ENCODE measurements around the gene RNF151. TPM values are rescaled to one million over a fixed set of nuclear protein-coding genes. Genes with fewer than 3 reads are reported as not detected.
"Not testable (repeated sequence)": the region's sequence is repeated elsewhere in the genome, so short reads cannot be mapped to it uniquely, and the experiment has no call there.

The RNF151 gene
- total and polyA plus RNA-seq, 2 of the 13 experiments (the other 11 are each of a cell fraction or from before 2014, with no cell fraction given): not detected

DNA sequence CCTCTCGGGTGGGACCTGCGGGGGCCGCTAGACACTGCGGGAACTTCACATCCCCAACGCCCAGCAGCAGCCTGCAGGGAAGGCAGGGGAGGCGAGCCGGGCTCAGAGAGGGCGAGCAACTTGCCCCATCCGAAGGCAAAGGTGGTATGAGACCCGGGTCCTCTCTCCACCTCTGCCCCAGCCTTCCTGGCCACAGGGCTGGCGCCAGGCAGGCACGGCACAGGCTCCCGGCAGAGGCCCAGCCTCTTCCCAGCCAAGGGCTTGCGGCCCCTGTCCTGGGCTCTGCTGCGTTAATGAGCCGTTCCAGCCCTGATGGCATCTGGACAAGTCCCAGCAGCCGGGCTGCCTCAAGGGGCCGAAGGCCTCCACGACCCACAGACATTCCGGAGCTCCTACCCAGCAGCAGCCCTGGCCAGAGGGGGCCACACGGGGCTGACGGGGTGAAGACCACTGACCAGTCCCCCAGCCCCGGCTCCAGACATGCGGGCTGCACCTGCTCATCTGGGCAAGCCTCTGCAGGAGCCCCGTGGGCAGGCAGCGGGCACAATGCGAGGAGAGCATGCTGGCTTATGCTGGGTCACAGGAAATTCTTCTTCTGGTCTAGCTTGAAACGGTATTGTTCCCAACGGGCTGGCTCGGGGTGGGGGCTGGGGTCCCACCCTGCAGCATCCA lies 47.2 kb upstream of the RNF151 start:
- H3K79me2 ChIP-seq (ENCODE audit: insufficient read depth, low read length): no peaks in the 10 kb centered on the region
- H4K20me1 ChIP-seq (ENCODE audit: insufficient read depth, low read length): 0 out of 2 replicates have a peak, but pooled peaks cover 2% of the 10 kb centered on the region
- DNase-seq (ENCODE audit: low spot score) (no peak), FAIRE-seq (no peak), ATAC-seq (peak; percentile 43)
- POLR2A ChIA-PET: no interaction called here
- H3K4me3 ChIP-seq (replicated peaks in 1 of 3; ENCODE audit: insufficient read depth in 1 of 3, low read depth in 2 of 3, low read length in 3 of 3): no peak overlapping the region
- no TSS peak for BruUV-seq (replicated peaks)
- no peaks in the 10 kb centered on the region for H3K9me3 ChIP-seq (ENCODE audit: low read length)
- in situ Hi-C loops (cut with HindIII; ENCODE audit: extremely low pct_ligation_motif_present, low pct_unique_long_range_greater_than_20kb) (no loop called here), intact Hi-C loops (cut with micrococcal nuclease; ENCODE audit: unreplicated experiment) (no loop called here)
- H3K9ac ChIP-seq (ENCODE audit: insufficient read depth, low read depth, low read length): no peak overlapping the region
- no peak overlapping the region for H3K4me2 ChIP-seq (ENCODE audit: low read depth, low read length)
- TF ChIP-seq ZNF768 (CRISPR knock-in tag; IDR thresholded peaks at IDR 0.05): peak; percentile 53; the same call in 1 of the 2 replicates
- TF ChIP-seq, protein P1, sequence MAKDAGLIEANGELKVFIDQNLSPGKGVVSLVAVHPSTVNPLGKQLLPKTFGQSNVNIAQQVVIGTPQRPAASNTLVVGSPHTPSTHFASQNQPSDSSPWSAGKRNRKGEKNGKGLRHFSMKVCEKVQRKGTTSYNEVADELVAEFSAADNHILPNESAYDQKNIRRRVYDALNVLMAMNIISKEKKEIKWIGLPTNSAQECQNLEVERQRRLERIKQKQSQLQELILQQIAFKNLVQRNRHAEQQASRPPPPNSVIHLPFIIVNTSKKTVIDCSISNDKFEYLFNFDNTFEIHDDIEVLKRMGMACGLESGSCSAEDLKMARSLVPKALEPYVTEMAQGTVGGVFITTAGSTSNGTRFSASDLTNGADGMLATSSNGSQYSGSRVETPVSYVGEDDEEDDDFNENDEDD (CRISPR knock-in tag; IDR thresholded peaks at IDR 0.05; ENCODE audit: borderline replicate concordance): no peak
- no peaks in the 10 kb centered on the region for H3K36me3 ChIP-seq (replicated peaks in 1 of 2; ENCODE audit: control insufficient read depth in 1 of 2, insufficient read depth in 2 of 2, low read length in 2 of 2)
- CTCF ChIA-PET (ENCODE audit: low intra/inter-chr PET ratio, low total read pairs): no interaction called here
- peaks cover 34% of the 10 kb centered on the region for H3K4me1 ChIP-seq (ENCODE audit: insufficient read depth, low read length)
- 14% methylated on average over 7 of the region's 30 CpGs for WGBS (ENCODE audit: low lambda C conversion rate)
- no peak overlapping the region for H2AFZ ChIP-seq (ENCODE audit: low read length)
- no peak overlapping the region for H3K27ac ChIP-seq (ENCODE audit: extremely low read length, insufficient read depth, low read length)
- peaks cover 30 to 80% of the 10 kb centered on the region in 2 experiments for H3K27me3 ChIP-seq (ENCODE audit: control insufficient read depth in 1 of 2, insufficient read depth in 2 of 2, low read length in 2 of 2)

DNA sequence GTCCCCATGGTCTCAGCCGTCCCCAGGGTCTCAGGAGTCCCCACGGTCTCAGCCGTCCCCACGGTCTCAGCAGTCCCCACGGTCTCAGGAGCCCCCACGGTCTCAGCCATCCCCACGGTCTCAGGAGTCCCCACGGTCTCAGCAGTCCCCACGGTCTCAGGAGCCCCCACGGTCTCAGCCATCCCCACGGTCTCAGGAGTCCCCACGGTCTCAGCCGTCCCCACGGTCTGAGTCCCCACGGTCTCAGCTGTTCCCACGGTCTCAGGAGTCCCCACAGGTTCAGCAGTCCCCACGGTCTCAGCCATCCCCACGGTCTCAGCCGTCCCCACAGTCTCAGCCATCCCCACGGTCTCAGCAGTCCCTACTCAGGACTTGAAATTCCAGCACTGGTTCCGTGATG lies 46.5 kb upstream of the RNF151 start:
- H3K9ac ChIP-seq (ENCODE audit: insufficient read depth, low read depth, low read length); POLR2A ChIA-PET; H2AFZ ChIP-seq (ENCODE audit: low read length); H4K20me1 ChIP-seq (ENCODE audit: insufficient read depth, low read length); H3K36me3 ChIP-seq (replicated peaks in 1 of 2; ENCODE audit: control insufficient read depth in 1 of 2, insufficient read depth in 2 of 2, low read length in 2 of 2); DNase-seq (ENCODE audit: low spot score); H3K4me2 ChIP-seq (ENCODE audit: low read depth, low read length); CTCF ChIA-PET (ENCODE audit: low intra/inter-chr PET ratio, low total read pairs); H3K9me3 ChIP-seq (ENCODE audit: low read length); H3K4me3 ChIP-seq (replicated peaks in 1 of 3; ENCODE audit: insufficient read depth in 1 of 3, low read depth in 2 of 3, low read length in 3 of 3); ATAC-seq; FAIRE-seq; BruUV-seq (replicated peaks); intact Hi-C loops (cut with micrococcal nuclease; ENCODE audit: unreplicated experiment); H3K27ac ChIP-seq (ENCODE audit: extremely low read length, insufficient read depth, low read length); H3K79me2 ChIP-seq (ENCODE audit: insufficient read depth, low read length): not testable (repeated sequence)
- WGBS (ENCODE audit: low lambda C conversion rate): 11% methylated on average over 13 of the region's 21 CpGs
- peaks cover 28 to 76% of the 10 kb centered on the region in 2 experiments for H3K27me3 ChIP-seq (ENCODE audit: control insufficient read depth in 1 of 2, insufficient read depth in 2 of 2, low read length in 2 of 2)
- H3K4me1 ChIP-seq (ENCODE audit: insufficient read depth, low read length): peaks cover 41% of the 10 kb centered on the region
- in situ Hi-C loops (cut with HindIII; ENCODE audit: extremely low pct_ligation_motif_present, low pct_unique_long_range_greater_than_20kb): loop anchor here (5.0 kb wide), 1 partner anchor 58 kb away; no protein-coding TSS in a partner anchor

All from HepG2 (cell line).